NCI-H1436 (cell line): ENCODE results near the gene PDE6D.
A peak's percentile ranks its signal among the peaks of the same experiment; 100 is the strongest.
"Not testable (repeated sequence)": the region's sequence is repeated elsewhere in the genome, so short reads cannot be mapped to it uniquely, and the experiment has no call there.

Source experiments
- DNase-seq: peaks from one replicate; lab custom pipeline; 2025; lab: John Stamatoyannopoulos, UW

PDE6D gene

DNA sequence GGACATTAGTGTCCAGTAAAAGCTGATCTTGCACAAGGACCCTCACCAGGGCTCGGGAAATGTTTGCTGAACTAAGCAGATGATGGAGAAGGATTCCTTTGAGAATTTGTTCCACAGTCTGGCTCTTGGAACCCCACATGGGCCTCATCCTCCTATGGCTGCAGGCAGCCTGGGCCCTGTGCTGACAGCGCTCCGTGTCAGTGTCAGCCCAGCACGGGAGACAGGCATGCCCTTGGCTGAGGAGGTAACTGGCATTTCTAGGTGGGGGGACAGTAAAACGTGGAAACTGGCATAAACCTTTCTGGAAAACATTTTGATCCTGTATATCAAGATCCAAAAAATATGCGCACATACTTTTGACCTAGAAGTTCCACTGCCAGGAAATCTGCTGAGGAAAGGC lies 62.3 kb downstream of the PDE6D start:
- DNase-seq, result no peak

- no peak for DNase-seq
Observed at GRCh38 chr2:231717281-231718171, 63.6 kb downstream of the PDE6D start.

GRCh38 chr2:231716666-231717280 lies 64.3 kb downstream of the PDE6D start:
- DNase-seq, result no peak

DNA sequence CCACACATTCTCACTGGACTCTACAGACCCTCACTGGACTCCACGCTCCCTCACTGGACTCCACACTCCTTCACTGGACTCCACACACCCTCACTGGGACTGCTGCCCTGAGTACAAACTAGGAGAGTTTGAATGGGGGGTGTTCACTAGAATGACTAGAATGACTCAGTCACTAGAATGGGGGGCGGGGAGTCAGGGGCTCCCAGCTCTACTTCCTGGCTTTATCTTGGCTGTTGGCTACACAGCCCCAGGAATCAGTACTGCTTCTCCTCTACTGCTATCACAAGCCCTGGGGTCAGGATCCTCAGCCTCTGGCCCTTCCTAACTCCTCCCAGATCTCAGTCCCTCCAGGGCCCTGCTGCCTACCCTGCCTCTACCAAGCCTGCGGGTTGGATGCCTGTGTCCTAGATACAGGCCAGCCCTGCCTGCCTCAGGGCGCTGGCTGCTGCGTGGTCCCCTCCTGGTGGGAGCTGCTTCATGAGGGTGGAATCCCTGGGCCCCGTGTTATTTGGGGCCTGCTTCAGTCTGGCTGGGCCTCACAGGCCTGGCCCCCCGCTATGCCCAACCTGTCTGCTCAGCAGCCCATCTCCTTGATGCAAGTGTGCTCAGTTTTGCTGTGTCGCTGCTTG lies 65.0 kb downstream of the PDE6D start:
- DNase-seq, result no peak

GRCh38 chr2:231715499-231715837 lies 65.6 kb downstream of the PDE6D start:
- no peak for DNase-seq

- DNase-seq, result peak; percentile 86
Observed at GRCh38 chr2:231714639-231715498, 66.2 kb downstream of the PDE6D start.

DNA sequence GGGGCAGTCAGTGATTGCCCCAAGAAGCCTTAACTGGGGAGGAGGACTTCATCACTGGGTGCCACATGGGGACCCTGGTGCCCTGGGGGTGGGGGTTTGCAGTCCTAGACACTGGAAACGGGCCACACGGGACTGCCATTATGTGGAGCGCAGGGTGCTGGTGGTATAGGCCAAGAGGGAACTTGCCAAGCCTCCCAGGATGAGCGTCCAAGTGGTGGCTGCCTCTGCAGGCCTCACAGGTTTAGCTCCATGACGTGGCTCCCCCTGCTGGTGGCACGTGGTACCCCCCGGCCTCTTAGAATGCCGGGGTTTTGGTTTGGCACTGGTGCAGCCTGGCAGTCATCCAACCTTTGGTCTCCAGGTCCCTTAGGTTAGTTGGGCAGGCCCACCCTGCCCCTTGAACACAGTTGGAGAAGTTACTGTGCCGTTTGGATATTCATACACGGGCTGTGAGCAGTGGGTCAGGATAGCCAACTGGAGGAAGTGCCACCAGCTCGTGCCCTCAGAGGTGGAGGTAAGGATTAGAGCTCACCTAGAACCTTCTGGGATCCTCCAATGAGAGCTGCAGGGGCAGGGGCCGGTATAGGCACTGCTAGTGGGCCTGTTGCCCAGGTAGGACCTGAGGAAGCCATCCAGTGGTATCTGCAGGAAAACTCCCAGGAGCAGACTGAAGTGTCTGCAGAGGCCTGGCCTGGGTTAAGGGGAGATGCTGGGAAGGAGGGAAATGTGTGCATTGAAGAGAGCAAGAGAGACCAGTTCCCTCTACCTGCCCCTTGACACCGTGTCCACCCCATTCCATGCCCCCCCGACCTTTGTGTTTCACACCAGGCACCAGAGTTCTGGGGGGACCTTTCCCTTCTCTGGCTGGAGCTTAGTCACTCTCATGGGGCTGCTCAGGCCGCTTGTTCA lies 67.1 kb downstream of the PDE6D start:
- peak; percentile 91 for DNase-seq

DNA sequence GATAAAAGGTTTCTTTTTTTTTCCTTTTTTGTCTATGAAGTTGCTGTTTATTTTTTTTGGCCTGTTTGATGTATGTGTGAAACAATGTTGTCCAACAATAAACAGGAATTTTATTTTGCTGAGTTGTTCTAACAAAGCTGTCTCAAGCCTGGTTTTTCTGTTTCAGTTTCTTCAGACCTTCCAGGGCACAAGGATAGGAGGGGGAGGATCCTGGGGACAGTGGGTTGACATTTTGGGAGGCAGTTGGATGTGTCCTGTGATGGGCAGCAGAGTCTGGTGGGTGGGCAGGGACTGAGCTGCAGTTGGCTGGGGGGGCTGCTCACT lies 67.7 kb downstream of the PDE6D start:
- not testable (repeated sequence) for DNase-seq

DNA sequence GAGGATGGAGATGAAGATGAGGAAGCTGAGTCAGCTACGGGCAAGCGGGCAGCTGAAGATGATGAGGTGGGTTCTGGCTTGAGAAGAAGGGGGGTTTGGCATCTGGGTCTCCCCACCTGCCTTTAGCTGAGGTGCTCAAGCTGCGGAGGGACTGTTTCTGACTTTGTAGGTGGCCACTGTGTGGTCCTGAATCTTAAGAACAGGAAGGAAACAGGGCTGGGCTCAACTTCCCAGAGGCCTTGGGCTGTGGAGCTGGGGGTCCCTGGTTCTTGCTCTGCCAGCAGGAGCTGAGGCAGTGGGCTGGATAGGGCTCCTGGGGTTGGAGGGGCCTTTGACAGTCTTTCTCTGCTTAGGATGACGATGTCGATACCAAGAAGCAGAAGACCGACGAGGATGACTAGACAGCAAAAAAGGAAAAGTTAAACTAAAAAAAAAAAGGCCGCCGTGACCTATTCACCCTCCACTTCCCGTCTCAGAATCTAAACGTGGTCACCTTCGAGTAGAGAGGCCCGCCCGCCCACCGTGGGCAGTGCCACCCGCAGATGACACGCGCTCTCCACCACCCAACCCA lies 68.5 kb downstream of the PDE6D start:
- not testable (repeated sequence) for DNase-seq

DNA sequence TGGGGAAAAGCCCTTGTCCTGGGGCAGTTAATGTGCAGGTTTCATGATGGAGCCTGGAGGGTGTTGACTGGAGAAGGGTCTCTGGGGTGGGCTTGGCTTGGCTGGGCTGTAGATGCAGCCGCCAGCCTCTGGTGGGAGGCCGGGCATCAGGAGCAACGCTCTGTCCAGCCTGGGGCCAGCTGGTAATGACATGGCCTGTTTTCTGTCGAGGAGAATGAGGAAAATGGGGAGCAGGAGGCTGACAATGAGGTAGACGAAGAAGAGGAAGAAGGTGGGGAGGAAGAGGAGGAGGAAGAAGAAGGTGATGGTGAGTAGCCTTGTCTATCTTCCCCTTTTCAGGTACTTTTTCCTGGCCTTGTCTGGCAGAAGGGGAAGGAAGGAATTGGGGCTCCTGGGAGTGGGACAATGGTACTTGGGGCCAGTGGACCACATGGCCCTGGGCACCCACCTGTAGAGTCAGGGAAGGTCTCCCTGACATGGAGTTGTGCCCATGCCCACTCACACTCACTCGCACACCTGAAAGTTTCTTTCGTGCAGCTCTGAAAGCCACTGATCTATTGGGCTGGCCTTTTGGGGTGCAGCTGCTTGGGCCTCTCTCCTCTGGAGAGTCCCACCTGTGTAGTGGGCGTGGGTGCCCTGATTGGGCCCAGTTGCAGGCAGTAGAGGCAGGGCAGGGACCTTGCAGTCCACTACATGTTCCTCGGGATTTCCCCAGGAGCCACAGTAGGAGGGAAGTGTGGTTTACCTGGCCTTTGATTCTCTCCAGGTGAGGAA lies 69.2 kb downstream of the PDE6D start:
- no peak for DNase-seq

DNA sequence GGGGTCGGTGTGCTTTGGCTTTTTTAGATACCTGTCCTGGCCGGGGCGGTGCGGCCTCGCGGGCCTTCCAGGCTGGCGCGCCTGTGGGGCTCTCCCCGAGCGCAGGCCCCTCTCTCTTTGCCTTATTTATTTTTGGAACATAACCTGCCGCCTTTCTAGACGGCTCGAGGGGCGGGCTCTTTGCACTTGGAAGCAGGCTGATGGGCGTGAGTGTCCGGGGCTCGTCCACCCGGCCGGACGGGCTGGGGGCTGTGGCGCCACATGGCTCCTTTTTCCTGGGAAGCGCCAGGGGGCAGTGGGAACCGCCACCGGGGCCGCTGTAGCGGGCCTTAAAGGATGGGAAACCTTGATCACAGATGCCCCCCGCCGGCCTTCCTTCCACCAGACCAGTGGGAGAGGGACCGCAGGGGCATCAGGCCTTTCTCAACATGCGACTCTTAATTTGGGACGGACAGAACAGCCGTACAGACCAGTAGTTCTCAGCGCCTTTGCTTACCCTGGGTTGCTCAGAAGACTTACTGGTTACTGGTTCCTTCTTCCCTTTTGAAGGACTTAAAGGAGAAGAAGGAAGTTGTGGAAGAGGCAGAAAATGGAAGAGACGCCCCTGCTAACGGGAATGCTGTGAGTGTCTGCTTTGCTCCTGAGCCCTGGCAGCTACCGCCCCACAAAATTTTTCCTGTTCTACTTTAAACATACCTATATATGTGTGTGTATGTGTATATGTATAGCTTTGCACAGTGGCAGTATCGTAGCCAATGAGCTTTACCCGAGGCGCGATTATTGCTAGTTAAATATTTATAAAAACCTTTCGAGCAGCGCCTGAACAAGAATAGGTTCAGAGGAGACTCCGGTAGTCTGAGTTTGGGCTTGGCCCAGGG lies 70.0 kb downstream of the PDE6D start:
- DNase-seq, result no peak

GRCh38 chr2:231709981-231710798 lies 70.9 kb downstream of the PDE6D start:
- peak; percentile 76 for DNase-seq

- DNase-seq, result no peak
Observed at GRCh38 chr2:231709636-231709980, 71.5 kb downstream of the PDE6D start.

GRCh38 chr2:231708773-231709635 lies 72.1 kb downstream of the PDE6D start:
- DNase-seq, result no peak

DNA sequence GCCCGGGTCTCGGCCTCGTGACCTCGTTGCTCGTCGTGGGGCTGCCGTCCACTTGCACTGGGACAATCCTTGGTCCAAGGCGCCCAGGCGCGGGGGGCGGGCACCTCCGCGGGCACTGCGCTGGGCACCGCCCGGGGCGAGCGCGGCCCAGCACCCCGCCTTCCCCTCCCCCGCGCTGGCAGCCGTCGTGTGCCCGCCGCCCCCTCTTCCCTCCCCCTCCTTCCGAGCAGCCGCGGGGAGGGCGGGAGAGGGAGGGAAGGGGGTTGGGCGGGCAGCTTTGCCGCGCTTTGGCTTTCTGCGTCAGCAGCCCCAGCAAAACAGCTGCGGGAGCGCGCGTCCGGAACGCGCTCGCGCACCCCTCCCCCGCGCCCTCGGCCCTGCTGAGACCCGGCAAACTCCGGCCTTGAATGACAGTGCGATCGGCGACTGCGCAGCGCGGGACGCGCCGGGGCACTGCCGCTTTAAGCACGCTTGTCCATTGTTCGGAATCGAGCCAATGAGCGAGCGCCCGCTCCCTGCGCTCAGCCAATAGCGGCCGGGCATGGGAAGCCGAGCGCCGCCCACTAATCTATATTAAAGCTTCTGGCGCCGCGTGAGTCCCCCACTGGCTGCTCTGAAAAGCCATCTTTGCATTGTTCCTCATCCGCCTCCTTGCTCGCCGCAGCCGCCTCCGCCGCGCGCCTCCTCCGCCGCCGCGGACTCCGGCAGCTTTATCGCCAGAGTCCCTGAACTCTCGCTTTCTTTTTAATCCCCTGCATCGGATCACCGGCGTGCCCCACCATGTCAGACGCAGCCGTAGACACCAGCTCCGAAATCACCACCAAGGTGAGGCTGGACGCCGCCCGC lies 72.9 kb downstream of the PDE6D start, which contains the start of gene PTMA:
PTMA (plus strand) TSS at position 599 of the 846 bp plus-strand sequence; CDS start at position 781, 182 bp downstream.
- DNase-seq, result peak; percentile 98

- no peak for DNase-seq
Observed at GRCh38 chr2:231707625-231707926, 73.5 kb downstream of the PDE6D start.
